Endothelial cell of umbilical vein (primary cell): Measurements from ENCODE around the gene MYO9A. TPM values are rescaled to one million over a fixed set of nuclear protein-coding genes. Genes with fewer than 3 reads are reported as not detected.

Experiments used
- BruUV-seq: library from RNA; stranded (reverse); fragments of 400-500 nt; replicated peaks from 2 replicates; lab custom pipeline; 2021; lab: Mats Ljungman, UMichigan
- CTCF ChIA-PET: fragments of 300-600, 350-600 bp; sonication (Branson Sonifier 250); formaldehyde crosslinking; loops from one replicate; lab custom pipeline; 2021; ENCODE audit warnings: antibody characterized with exemption, inconsistent platforms; lab: Charles Lee
- POLR2A ChIA-PET: fragments of 300-600, 350-600 bp; sonication (Branson Sonifier 250); formaldehyde crosslinking; loops from one replicate; lab custom pipeline; 2021; ENCODE audit warnings: antibody characterized with exemption, inconsistent platforms; lab: Charles Lee
- DNase-seq: peaks from one replicate; pipeline ENCODE4 v3.0.0-alpha.2; 2011; ENCODE audit warnings: low read depth, low spot score
- FAIRE-seq: peaks from 2 replicates; lab custom pipeline; 2011; peaks lifted over from hg19 to GRCh38; lab: Jason Lieb, UNC
- H2AFZ ChIP-seq: 2 replicates; pipeline ENCODE4 v1.6.0; 2012; ENCODE audit warnings: low read depth, low read length, control low read depth, inconsistent platforms
- H3K27ac ChIP-seq: 2 replicates; pipeline ENCODE4 v1.5.1; 2011; ENCODE audit warnings: low read depth, mild to moderate bottlenecking, control low read depth, low read length, moderate library complexity; ENCODE audit not compliant: insufficient read depth
- H3K27me3 ChIP-seq, 2 experiments: 2 replicates each; pipeline versions ENCODE4 v1.6.0 to v1.6.1; 2011; ENCODE audit warnings: low read length in 2 of 2, mixed read lengths in 1 of 2; ENCODE audit not compliant: control insufficient read depth in 2 of 2, insufficient read depth in 2 of 2
- H3K36me3 ChIP-seq, 2 experiments: 2 replicates in 1 of 2; 3 replicates in 1 of 2; pipeline ENCODE4 v1.5.1; 2011; ENCODE audit warnings: low read length in 2 of 2, mild to moderate bottlenecking in 1 of 2, moderate library complexity in 1 of 2; ENCODE audit not compliant: control insufficient read depth in 2 of 2, insufficient read depth in 2 of 2; ENCODE audit errors: extremely low read depth in 1 of 2
- H3K4me1 ChIP-seq: 3 replicates; pipeline ENCODE4 v1.5.1; 2011; ENCODE audit warnings: mild to moderate bottlenecking, low read length; ENCODE audit not compliant: control insufficient read depth, insufficient read depth; ENCODE audit errors: extremely low read depth
- H3K4me2 ChIP-seq: 2 replicates; pipeline ENCODE4 v1.6.1; 2011; ENCODE audit warnings: low read length, control low read depth, mixed read lengths; ENCODE audit not compliant: insufficient read depth
- H3K4me3 ChIP-seq, 3 experiments: fragments of 200-600 bp in 1 of 3; sonication (generic), shearing (Covaris generic) in 1 of 3; replicated peaks in 1 of 3; 2 replicates each; pipeline ENCODE4 v1.5.1; 2011 to 2016; ENCODE audit warnings: control low read depth in 3 of 3, low read length in 3 of 3, mild to moderate bottlenecking in 2 of 3, inconsistent platforms in 1 of 3, low read depth in 1 of 3, moderate library complexity in 1 of 3; ENCODE audit not compliant: insufficient read depth in 1 of 3
- H3K79me2 ChIP-seq: 2 replicates; pipeline ENCODE4 v1.6.0; 2012; ENCODE audit warnings: low read length, inconsistent platforms; ENCODE audit not compliant: control insufficient read depth, insufficient read depth
- H3K9ac ChIP-seq: replicated peaks from 2 replicates; pipeline ENCODE3; 2011; ENCODE audit warnings: low read length, control low read depth; ENCODE audit not compliant: insufficient read depth; ENCODE audit errors: extremely low read depth
- H3K9me1 ChIP-seq: replicated peaks from 3 replicates; pipeline ENCODE4 v1.6.0; 2011; ENCODE audit warnings: mild to moderate bottlenecking, low read length; ENCODE audit not compliant: control insufficient read depth, insufficient read depth; ENCODE audit errors: extremely low read depth
- H3K9me3 ChIP-seq: replicated peaks from 2 replicates; pipeline ENCODE4 v1.5.1; 2012; ENCODE audit warnings: low read length, inconsistent platforms; ENCODE audit not compliant: control insufficient read depth, insufficient read depth
- H4K20me1 ChIP-seq: replicated peaks from 2 replicates; pipeline ENCODE3; 2011; ENCODE audit warnings: mild to moderate bottlenecking, low read length; ENCODE audit not compliant: control insufficient read depth, insufficient read depth; ENCODE audit errors: extremely low read depth
- EZH2 ChIP-seq: IDR thresholded peaks from 2 replicates; pipeline ENCODE4 v1.6.1; 2012; ENCODE audit warnings: borderline replicate concordance, low read depth, mild to moderate bottlenecking, moderate library complexity, low read length, inconsistent platforms; ENCODE audit not compliant: severe bottlenecking
- GATA2 ChIP-seq: IDR thresholded peaks from 2 replicates; pipeline ENCODE4 v1.7.0; 2011; ENCODE audit warnings: low read depth, mild to moderate bottlenecking, moderate library complexity, mixed read lengths, low read length; ENCODE audit not compliant: insufficient read length, insufficient read depth
- JUN ChIP-seq: IDR thresholded peaks from 2 replicates; pipeline ENCODE4 v1.6.1; 2011; ENCODE audit warnings: borderline replicate concordance, low read depth; ENCODE audit not compliant: insufficient read length, insufficient read depth
- MYC ChIP-seq: IDR thresholded peaks from one replicate; pipeline ENCODE4 v1.6.1; 2011; ENCODE audit warnings: mild to moderate bottlenecking, low read depth, low read length
- POLR2AphosphoS5 ChIP-seq: IDR thresholded peaks from 2 replicates; pipeline ENCODE4 v1.6.1; 2012; ENCODE audit warnings: low read depth, mild to moderate bottlenecking, control low read depth, low read length, moderate library complexity; ENCODE audit not compliant: insufficient read depth
- dilution Hi-C: fragments of 300-500 bp; cut with MboI; formaldehyde crosslinking; loops from one replicate; pipeline ENCODE4 v1.15.0; 2019; ENCODE audit warnings: low sequenced_read_pairs; ENCODE audit not compliant: extremely low pct_ligation_motif_present
- intact Hi-C: fragments of 100-400 bp; cut with micrococcal nuclease; formaldehyde crosslinking; loops from one replicate; pipeline ENCODE4 v1.10.0; 2022
- polyA plus RNA-seq, 4 experiments: library from polyadenylated mRNA; depleted of rRNA in 3 of 4; stranded (reverse) in 3 of 4; unstranded in 1 of 4; fragments of >200 nt; gene quantifications; 2 replicates each; pipeline versions ENCODE4 v1.2.1 to v1.2.3, GENCODE V29; 2011 to 2012; ENCODE audit warnings: missing spikeins in 1 of 4
- total RNA-seq: library from RNA; stranded (reverse); gene quantifications from 2 replicates; pipeline ENCODE4 v1.2.3, GENCODE V29; 2021

Gene MYO9A
- total and polyA plus RNA-seq, 2 donors (not counting 3 experiments of a cell fraction or from before 2014, with no cell fraction given): 6.4 to 30.3 TPM

- FAIRE-seq (no peak), DNase-seq (no peak)
- Histone ChIP-seq H3K9ac (no peak overlapping the region), H3K27me3 (no peaks in the 10 kb centered on the region), H3K27ac (no peak overlapping the region), H3K4me3 (no peak overlapping the region), H3K4me1 (peaks cover 3% of the 10 kb centered on the region), H3K9me3 (no peaks in the 10 kb centered on the region), H3K4me2 (no peak overlapping the region), H2AFZ (no peak overlapping the region), H3K9me1 (no peaks in the 10 kb centered on the region), H3K36me3 (no peaks in the 10 kb centered on the region), H4K20me1 (no peaks in the 10 kb centered on the region), H3K79me2 (peaks cover 8% of the 10 kb centered on the region)
- BruUV-seq: no TSS peak
- dilution Hi-C loops: no loop called here
- ChIA-PET CTCF (no interaction called here), POLR2A (no interaction called here)
- intact Hi-C loops: no loop called here
- no peak for TF ChIP-seq MYC
Observed at GRCh38 chr15:72063186-72063585, 54.8 kb downstream of the MYO9A start.

DNA sequence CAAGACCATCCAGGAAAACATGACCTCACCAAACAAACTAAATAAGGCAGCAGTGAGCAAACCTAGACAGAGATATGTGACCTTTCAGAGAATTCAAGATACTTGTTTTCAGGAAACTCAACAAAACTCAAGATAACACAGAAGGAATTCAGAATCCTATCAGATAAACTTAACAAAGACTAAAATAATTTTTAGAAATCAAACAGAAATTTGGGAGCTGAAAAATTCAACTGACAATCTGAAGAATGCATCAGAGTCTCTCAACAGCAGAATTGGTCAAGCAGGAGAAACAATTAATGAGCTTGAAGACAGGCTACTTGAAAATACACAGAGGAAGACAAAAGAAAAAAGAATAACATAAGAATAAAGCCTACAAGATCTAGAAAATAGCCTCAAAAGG, 55.6 kb downstream of the MYO9A start:
- Histone ChIP-seq H3K27me3 (no peaks in the 10 kb centered on the region), H3K4me3 (no peak overlapping the region), H3K27ac (no peak overlapping the region), H3K9me3 (no peaks in the 10 kb centered on the region), H3K9me1 (no peaks in the 10 kb centered on the region), H3K79me2 (peaks cover 8% of the 10 kb centered on the region), H2AFZ (no peak overlapping the region), H3K36me3 (no peaks in the 10 kb centered on the region), H4K20me1 (no peaks in the 10 kb centered on the region), H3K4me2 (no peak overlapping the region), H3K9ac (no peak overlapping the region), H3K4me1 (peaks cover 3% of the 10 kb centered on the region)
- ChIA-PET CTCF (interaction anchor here (1.8 kb wide), 1 partner anchor 10 kb away, joined by 4 read pairs; no protein-coding TSS in a partner anchor), POLR2A (no interaction called here)
- no peak for FAIRE-seq
- BruUV-seq: no TSS peak
- TF ChIP-seq EZH2 (no peak), JUN (no peak), GATA2 (no peak), POLR2AphosphoS5 (no peak)
- intact Hi-C loops (no loop called here), dilution Hi-C loops (no loop called here)
- no peak for DNase-seq
